ENCODE data around the gene JADE2. TPM values are rescaled to one million over a fixed set of nuclear protein-coding genes. Genes with fewer than 3 reads are reported as not detected.

JADE2 gene
- total RNA-seq, 1 experiment from 2014 or later = 39.9 TPM

DNA sequence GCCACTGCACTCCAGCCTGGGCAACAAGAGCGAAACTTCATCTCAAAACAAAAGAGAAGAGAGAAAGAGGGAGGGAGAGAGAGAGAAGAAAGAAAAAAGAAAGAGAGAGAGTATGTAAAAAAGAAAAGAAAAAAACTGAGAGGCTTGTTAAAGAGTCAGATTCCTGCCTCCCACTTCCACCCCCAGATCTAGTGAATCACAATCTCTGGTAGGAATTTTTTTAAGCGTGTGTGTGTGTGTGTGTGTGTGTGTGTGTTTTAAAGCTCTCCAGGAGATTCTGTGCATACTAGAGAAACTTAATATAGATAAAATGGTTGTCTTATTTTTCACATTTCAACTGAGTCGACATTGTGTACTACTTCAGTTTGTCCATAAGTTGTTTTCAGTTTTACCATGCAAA is 75.1 kb downstream of the JADE2 start:
- Histone ChIP-seq H3K79me2 (ENCODE audit: insufficient read depth, low read length) (no peaks in the 10 kb centered on the region), H3K9ac (ENCODE audit: low read length) (no peak overlapping the region), H3K4me2 (ENCODE audit: low read length) (no peak overlapping the region), H3K27ac (ENCODE audit: low read depth, low read length) (no peak overlapping the region), H2AFZ (ENCODE audit: low read depth, low read length, poor library complexity, severe bottlenecking) (no peak overlapping the region), H4K20me1 (ENCODE audit: insufficient read depth) (no peaks in the 10 kb centered on the region), H3K36me3 (ENCODE audit: control insufficient read depth in 1 of 2, insufficient read depth in 2 of 2, low read length in 2 of 2) (peaks cover 5 to 9% of the 10 kb centered on the region in 2 experiments; a peak in 2 of 4 replicates), H3K4me1 (ENCODE audit: control insufficient read depth in 1 of 2, insufficient read depth in 2 of 2, low read length in 2 of 2) (no peaks in the 10 kb centered on the region), H3K4me3 (replicated peaks in 1 of 2; ENCODE audit: low read depth in 1 of 2, low read length in 2 of 2) (no peak overlapping the region), H3K9me3 (ENCODE audit: control insufficient read depth in 1 of 2, insufficient read depth in 1 of 2, low read depth in 1 of 2, low read length in 2 of 2) (no peaks in the 10 kb centered on the region), H3K27me3 (ENCODE audit: insufficient read depth, low read length) (no peaks in the 10 kb centered on the region), H3K9me2 (ENCODE audit: insufficient read depth) (no peaks in the 10 kb centered on the region)
- POLR2A ChIA-PET = no interaction called here
- intact Hi-C loops (cut with micrococcal nuclease) = no loop called here
- TF ChIP-seq EZH2phosphoT487 (IDR thresholded peaks at IDR 0.05; ENCODE audit: borderline replicate concordance) (no peak), ZNF274 (IDR thresholded peaks at IDR 0.05; ENCODE audit: low read depth, low read length) (no peak), SP1 (IDR thresholded peaks at IDR 0.05; ENCODE audit: low read depth) (no peak), YY1 (IDR thresholded peaks at IDR 0.05; ENCODE audit: extremely low read depth, insufficient replicate concordance, low read depth, low read length) (no peak), SRF (IDR thresholded peaks at IDR 0.05; ENCODE audit: low read depth) (no peak), ZFX (IDR thresholded peaks at IDR 0.05) (no peak), ZBTB33 (IDR thresholded peaks at IDR 0.05; ENCODE audit: extremely low read depth, insufficient replicate concordance, low read length) (no peak), EGR1 (IDR thresholded peaks at IDR 0.05; ENCODE audit: low read depth) (no peak), EZH2 (IDR thresholded peaks at IDR 0.05) (no peak), JUND (IDR thresholded peaks at IDR 0.05) (no peak), CBX3 (IDR thresholded peaks at IDR 0.05; ENCODE audit: low read depth) (no peak), POLR2A (IDR thresholded peaks at IDR 0.05; ENCODE audit: borderline replicate concordance, extremely low read depth, insufficient read depth, insufficient read length) (no peak), RAD21 (IDR thresholded peaks at IDR 0.05; ENCODE audit: low read depth) (no peak), TCF7L2 (IDR thresholded peaks at IDR 0.05; ENCODE audit: borderline replicate concordance, extremely low read depth, insufficient read depth, insufficient read length) (no peak), FOSL1 (IDR thresholded peaks at IDR 0.05; ENCODE audit: low read depth) (no peak), CEBPB (IDR thresholded peaks at IDR 0.05; ENCODE audit: low read depth) (no peak)
- TF ChIP-seq, protein P1, sequence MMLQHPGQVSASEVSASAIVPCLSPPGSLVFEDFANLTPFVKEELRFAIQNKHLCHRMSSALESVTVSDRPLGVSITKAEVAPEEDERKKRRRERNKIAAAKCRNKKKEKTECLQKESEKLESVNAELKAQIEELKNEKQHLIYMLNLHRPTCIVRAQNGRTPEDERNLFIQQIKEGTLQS (IDR thresholded peaks at IDR 0.05) = no peak
- TF ChIP-seq, protein P2, sequence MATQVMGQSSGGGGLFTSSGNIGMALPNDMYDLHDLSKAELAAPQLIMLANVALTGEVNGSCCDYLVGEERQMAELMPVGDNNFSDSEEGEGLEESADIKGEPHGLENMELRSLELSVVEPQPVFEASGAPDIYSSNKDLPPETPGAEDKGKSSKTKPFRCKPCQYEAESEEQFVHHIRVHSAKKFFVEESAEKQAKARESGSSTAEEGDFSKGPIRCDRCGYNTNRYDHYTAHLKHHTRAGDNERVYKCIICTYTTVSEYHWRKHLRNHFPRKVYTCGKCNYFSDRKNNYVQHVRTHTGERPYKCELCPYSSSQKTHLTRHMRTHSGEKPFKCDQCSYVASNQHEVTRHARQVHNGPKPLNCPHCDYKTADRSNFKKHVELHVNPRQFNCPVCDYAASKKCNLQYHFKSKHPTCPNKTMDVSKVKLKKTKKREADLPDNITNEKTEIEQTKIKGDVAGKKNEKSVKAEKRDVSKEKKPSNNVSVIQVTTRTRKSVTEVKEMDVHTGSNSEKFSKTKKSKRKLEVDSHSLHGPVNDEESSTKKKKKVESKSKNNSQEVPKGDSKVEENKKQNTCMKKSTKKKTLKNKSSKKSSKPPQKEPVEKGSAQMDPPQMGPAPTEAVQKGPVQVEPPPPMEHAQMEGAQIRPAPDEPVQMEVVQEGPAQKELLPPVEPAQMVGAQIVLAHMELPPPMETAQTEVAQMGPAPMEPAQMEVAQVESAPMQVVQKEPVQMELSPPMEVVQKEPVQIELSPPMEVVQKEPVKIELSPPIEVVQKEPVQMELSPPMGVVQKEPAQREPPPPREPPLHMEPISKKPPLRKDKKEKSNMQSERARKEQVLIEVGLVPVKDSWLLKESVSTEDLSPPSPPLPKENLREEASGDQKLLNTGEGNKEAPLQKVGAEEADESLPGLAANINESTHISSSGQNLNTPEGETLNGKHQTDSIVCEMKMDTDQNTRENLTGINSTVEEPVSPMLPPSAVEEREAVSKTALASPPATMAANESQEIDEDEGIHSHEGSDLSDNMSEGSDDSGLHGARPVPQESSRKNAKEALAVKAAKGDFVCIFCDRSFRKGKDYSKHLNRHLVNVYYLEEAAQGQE (IDR thresholded peaks at IDR 0.05; ENCODE audit: low read depth) = no peak
- RAD21 ChIA-PET (ENCODE audit: low non-redundant PET in 1 of 2, low total read pairs in 2 of 2, uncharacterized antibody in 2 of 2, unreplicated experiment in 2 of 2) = no interaction called here
- CTCF ChIA-PET = interaction anchor here (5.3 kb wide), 1 partner anchor 13 kb away, joined by 22 read pairs; no protein-coding TSS in a partner anchor
- BruUV-seq (replicated peaks) = no TSS peak
- DNase-seq (ENCODE audit: low read depth, low spot score) (no peak), ATAC-seq (no peak)
